ENCODE data around the gene SCP2.

GRCh38 chr1:52926864-52927211, 238 bp upstream of the SCP2 start:
- TF ChIP-seq POLR2A (IDR thresholded peaks at IDR 0.05) (no peak), POLR2AphosphoS5 (IDR thresholded peaks at IDR 0.05; ENCODE audit: insufficient read depth in 1 of 2, low read depth in 1 of 2) (no peak)
- TF ChIP-seq, protein P1, sequence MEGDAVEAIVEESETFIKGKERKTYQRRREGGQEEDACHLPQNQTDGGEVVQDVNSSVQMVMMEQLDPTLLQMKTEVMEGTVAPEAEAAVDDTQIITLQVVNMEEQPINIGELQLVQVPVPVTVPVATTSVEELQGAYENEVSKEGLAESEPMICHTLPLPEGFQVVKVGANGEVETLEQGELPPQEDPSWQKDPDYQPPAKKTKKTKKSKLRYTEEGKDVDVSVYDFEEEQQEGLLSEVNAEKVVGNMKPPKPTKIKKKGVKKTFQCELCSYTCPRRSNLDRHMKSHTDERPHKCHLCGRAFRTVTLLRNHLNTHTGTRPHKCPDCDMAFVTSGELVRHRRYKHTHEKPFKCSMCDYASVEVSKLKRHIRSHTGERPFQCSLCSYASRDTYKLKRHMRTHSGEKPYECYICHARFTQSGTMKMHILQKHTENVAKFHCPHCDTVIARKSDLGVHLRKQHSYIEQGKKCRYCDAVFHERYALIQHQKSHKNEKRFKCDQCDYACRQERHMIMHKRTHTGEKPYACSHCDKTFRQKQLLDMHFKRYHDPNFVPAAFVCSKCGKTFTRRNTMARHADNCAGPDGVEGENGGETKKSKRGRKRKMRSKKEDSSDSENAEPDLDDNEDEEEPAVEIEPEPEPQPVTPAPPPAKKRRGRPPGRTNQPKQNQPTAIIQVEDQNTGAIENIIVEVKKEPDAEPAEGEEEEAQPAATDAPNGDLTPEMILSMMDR (IDR thresholded peaks at IDR 0.05), result no peak
